DMS53 treated with DMSO at 0.1 percent for 48 hours (cell line): ENCODE results near the gene TOP3B.

ENCODE experiments used
- DNase-seq: peaks from one replicate; lab custom pipeline; 2025; ENCODE audit not compliant: unreplicated experiment; lab: John Stamatoyannopoulos, UW

The TOP3B gene

DNA sequence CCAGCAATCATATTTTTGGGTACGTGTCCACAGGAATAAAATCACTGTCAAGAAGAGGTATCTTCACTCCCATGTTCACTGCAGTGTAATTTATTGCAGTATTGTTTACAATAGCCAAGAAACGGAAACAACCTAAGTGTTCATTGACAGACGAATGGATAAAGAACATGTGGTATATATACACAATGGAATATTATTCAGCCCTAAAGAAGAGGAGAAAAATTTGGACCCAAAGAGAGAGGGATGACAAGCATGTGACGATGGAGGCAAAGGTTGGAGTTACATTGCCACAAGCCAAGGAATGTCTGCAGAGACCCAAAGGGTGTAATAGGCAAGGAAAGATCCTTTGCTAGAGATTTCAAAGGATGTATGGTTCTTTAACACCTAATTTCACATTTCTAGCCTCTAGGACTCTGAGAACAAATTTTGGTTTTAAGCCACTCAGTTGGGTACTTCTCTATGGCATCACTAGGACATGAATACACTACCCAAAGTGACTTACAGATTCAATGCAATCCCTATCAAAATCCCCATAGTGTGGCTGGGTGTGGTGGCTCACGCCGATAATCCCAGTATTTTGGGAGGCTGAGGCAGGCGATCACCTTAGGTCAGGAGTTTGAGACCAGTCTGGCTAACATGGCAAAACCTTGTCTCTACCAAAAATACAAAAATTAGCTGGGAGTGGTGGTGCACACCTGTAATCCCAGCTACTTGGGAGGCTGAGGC, 31.1 kb upstream of the TOP3B start:
- no peak for DNase-seq

DNA sequence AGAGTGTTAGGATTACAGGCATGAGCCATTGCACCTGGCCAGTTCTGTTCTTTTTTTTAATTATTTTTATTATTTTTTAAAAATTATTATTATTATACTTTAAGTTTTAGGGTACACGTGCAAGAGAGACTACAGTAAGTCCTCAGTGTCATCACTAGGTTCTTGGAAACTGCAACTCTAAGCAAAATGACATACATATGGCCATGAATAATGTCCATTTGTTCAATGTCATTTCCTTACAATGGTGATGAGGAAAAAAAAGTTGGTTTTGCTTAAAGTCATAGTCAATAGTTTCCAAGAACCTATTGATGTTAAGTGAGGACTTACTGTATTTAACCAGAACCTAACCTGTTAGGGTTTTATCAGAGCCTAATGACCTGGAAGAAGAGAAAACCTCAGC, 29.4 kb upstream of the TOP3B start:
- no peak for DNase-seq

DNA sequence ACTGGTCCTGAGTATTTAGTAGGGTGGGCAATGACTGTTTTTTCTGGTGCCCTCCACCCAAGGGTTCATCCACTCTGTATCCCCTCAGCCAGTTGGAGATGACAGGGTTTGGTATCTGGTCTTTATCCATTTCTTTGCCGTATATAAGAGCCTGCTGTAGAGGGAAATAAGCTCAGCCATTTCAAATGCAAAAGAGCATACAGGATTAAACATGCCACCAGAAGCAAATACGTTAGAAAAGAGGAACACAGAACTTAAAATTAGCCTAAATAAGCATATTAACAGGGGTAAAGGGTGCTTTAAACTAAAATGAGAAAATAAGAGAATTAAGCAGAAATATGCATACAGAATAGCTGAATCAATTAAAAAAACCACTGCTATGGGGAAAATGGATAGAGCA, 27.8 kb upstream of the TOP3B start:
- DNase-seq = no peak

DNA sequence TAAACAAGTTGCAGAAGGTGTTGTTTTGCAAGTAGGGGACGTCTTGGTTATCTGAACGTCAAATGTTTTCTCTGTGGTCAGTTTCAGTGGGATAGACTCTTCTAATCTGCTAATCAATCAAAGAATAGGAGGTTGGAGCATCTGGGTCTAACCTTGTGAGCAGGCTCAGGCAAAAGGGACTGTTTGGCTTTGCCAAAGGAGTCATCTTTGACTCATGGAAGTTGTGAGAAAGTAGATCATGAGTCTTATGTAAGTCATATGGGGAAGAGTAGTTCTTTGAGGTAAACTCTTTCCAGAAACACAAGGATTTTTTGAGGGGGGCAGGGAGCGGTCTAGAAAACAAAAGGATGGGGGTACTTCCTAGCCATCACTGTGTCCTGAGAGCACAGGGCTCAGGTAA, 27.1 kb upstream of the TOP3B start:
- no peak for DNase-seq

DNA sequence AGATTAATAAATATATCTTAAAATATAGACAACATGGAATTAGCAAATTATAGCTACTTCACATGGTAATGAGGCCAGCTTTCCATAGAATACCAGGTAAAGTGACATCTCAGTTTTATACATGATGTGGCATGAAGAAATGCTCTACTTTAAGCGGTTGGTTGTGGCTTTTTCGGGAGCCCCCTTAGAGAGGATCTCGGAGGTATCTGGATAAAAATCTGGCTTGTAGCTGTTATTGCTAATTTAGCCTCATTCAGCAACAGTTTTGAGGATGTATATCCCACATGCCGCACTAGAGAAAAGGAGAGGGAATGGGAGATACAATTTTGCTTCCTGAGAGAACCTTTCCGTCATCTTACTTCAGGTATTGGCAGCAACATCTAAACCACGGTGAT, 24.0 kb upstream of the TOP3B start:
- DNase-seq = no peak

DNA sequence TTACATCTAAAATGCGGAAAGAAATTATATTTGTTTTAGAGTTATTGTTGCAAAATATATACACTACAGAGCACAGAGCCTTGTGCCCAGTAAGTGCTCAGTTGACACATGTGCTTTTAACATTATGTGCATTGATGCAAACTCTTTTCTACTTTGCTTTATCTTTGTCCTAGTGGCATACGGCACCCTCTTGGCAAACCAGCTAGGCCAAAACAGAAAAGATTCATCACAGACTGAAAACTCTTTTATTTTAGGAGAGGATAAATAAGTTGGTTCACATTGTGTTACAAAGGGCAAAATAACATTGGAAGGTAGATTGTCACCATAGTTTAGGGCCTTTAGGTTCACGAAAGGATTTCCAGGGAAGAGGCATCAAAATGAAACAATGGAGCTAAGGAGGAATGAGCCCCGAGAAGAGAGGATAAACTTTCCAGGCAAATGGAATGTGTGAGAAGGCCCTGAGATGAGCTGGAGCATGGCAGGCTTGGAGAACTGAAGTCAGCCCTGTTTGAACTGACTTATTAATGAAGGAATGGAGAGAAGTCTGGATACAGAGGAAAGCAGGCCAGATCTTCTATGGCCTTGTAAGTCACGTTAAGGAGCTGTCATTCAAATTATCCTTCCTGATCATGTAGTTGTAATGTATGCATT, 23.5 kb upstream of the TOP3B start:
- no peak for DNase-seq

DNA sequence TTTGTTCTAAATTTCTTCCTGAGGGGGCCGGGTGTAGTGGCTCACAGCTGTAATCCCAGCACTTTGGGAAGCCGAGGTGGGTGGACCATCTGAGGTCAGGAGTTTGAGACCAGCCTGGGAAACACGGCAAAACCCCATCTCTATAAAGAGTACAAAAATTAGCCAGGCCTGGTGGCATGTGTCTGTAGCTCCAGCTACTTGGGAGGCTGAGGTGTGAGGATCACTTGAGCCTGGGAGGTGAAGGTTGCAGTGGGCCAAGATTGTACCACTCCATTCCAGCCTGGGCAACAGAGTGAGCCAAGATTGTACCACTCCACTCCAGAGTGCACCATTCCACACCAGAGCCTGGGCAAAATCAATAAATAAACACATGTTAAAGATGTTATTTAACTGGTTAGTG, 20.6 kb upstream of the TOP3B start:
- no peak for DNase-seq

DNA sequence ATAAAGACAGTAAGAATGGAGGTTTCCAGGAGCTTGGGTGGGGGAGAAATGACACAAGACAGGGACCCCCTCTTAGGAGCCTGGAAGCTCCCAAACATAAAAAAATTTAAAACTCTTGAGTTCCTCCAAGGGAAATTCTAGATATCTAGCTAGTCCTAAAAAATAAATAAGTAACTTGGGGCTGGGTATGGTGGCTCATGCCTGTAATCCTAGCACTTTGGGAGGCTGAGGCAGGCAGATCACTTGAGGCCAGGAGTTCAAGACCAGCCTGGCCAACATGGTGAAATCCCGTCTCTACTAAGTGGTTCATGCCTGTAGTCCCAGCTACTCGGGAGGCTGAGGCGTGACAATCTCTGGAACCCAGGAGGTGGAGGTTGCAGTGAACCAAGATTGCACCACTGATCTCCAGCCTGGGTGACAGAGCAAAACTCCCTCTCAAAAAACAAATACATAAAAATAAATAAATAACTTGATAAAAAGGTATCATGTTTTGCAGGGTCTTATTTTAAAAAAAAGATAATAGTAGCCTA, 20.0 kb upstream of the TOP3B start:
- no peak for DNase-seq

DNA sequence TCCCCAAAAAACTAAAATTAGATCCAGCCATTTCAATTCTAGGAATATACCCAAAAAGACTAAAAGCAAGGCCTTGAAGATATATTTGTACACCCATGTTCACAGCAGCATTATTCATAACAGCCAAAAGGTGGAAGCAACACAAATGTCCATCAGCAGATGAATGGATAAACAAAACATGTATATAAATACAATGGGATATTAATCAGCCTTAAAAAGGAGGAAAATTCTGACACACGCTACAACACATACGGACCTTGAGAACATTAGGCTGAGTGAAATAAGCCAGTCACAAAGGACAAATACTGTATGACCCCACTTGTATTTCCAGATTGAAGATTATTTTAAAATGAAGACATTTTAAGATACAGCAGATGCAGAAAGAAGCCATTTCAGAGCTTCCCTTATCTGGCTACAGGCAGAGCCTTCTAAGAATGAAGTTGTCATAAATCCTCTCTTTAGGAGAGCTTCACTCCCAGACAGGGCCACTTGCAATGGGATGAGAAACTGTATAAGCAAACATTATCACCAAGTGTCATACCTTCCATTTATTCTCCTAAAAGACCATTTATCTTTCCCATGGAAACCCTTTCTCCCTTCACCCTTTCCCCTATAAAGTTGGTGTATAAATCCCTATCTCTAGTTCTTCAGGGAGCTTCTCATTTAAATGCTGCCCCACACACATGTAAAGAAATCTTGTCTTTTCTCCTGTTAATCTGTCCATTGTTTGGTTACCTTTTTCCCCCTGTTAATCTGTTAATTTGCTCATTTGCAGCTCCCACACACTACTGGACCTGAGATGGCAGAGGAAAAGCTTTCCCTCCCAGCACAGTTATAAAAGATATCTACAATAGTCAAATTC, 19.3 kb upstream of the TOP3B start:
- DNase-seq = no peak

DNA sequence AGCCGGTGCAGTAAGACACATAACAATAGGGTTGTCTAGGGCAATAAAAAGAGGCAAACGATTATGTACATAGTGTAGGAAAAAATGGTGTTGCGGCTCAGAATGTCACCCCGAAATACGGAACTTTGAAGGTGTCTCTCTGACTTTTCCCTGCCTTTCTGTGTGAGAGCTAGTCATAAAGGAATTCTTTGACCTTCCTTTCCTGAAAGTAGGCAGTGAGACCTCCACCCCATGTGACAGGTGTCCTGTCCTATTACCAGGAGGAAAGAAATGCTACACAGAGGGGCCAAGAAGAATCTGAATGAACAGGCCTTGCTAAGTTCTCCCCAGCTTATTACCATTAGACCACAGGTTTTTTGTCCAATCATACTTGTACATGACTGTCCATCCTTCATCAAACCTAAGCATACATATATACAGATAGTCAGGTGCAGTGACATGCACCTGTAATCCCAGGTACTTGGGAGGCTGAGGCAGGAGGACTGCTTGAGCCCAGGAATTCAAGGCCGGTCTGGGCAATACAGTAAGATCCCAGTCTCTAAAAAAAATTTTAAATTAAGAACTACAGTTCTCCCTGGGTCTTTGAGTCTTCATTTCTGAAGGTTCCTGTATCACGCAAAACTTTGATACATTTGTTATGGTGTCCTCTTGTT, 16.1 kb upstream of the TOP3B start:
- no peak for DNase-seq

DNA sequence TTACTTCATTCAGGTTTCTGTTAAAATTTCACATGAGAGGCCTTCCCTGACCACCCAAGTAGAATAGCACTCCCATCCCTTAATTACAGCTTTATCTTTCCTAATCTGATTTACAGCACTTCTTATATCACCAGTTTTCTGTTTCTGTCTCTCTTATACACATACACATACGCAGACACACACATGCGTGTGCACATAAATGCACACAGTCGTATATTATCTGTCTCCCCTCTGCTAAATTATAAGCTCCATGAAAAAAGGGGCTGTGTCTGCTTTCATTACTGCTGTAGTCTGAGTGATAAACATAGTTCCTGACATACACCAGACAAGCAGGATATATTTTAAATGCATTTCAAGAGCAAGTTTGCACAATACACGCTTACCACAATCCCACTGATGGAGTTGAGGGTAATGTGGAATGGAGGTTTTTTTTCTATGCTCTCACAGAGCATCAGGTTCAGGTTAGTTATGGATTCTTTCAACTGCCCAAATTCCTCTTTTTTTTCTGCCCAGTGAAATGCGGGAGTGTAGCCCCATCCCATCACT, 13.7 kb upstream of the TOP3B start:
- DNase-seq = no peak

DNA sequence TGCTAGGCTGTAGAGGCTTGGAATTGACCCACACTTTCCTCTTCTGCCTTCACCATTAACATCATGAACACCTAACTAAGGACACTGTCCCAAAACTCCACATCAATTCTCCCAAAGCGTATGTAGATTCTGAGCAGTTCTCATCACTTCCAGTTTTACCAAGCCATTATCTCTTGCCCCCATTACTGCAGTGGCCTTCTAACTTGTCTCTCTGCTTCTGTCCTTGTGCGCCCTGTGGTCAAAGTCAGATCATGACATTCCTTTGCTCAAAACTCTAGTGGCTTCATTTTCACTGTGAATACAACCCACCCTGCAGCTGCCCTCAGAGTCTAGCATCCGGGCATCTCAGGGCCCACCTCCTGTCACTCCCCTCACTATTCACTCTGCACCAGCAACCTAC, 13.1 kb upstream of the TOP3B start:
- DNase-seq = no peak

DNA sequence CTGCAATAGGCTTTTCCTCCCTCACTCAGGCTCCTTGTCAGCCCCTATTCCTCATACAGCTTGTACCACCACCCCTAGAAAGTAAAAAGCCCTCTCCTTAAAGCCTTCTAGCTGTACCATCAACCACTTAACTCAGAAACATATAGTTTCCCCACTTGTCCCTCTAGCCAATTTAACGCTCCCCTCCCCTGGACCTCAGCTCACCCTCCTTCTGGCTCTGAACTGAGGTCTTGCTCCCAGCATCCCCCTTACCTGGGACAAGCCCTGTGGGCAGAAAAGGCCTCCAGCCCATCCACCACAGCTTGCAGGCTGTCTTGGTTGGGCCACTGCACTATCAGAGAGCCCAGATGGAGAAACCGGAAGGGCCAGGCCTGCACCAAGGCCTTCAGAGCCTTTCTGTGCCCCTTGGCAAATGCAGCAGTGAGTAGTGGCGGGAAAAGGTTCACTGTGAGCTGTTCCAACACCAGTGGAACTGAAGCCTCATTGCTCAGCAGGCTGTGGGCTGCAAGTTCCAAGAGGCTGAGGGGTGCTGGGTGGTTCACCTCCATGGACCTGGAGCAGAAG, 12.4 kb upstream of the TOP3B start:
- no peak for DNase-seq

DNA sequence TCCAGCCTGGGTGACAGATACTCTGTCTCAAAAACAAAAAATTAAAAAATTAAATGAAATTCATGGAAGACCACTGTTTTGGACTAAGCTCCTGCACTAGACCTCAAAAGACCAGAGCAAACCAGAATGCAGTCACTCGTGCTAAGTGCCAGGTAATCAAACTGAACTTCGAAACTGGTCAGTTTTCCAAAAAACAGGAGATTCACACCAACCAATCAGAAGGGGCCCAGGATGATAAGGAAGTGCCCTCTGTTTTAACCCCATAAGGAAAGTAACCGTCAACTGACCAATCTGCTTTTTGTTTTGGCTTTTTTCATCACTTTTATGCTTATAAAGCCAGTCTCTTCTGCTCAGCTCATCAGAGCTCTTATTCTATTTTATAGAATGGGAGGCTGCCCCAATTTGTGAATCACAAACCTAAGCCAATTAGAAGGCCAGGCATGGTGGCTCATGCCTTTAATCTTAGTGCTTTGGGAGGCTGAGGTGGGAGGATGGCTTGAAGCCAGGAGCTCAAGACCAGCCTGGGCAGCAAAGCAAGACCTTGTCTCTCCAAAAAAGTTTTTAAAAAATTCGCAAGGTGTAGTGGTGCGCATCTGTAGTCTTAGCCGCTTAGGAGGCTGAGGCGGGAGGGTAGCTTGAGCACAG, 10.1 kb upstream of the TOP3B start:
- DNase-seq = no peak

DNA sequence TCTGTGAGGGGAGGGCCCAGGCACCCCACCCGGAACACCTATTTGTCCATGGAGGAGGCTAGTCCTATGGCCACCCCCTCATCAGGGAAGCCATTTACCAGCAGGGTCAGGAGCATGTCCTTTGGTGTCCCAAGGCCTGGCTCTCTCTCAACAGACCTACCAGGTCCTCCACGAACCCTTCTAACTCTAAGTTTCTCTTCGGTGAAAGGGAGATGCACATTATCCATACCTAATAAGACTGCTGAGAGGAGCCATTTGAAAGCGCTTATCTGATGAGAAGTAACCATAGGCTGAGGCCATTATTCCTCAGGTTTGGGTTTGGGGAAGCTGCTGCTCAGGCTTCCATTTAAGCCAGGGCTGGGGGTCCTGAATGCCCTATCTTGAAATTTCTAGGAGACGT, 9.2 kb upstream of the TOP3B start:
- DNase-seq = no peak

DNA sequence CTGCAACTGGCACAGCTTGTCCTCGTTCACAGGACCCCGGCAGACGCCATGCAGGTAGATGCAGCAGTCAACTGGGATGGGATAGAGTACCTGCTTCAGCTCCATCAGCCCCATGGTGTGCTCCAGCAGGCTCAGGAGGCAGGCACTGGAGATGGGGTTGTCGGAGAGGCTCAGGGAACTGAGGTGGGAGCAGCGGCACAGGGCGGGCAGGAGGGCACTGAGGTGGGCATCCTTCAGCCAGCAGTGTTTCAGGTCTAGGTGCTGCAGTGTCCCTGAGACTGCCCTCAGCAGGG, 8.7 kb upstream of the TOP3B start:
- DNase-seq = no peak

DNA sequence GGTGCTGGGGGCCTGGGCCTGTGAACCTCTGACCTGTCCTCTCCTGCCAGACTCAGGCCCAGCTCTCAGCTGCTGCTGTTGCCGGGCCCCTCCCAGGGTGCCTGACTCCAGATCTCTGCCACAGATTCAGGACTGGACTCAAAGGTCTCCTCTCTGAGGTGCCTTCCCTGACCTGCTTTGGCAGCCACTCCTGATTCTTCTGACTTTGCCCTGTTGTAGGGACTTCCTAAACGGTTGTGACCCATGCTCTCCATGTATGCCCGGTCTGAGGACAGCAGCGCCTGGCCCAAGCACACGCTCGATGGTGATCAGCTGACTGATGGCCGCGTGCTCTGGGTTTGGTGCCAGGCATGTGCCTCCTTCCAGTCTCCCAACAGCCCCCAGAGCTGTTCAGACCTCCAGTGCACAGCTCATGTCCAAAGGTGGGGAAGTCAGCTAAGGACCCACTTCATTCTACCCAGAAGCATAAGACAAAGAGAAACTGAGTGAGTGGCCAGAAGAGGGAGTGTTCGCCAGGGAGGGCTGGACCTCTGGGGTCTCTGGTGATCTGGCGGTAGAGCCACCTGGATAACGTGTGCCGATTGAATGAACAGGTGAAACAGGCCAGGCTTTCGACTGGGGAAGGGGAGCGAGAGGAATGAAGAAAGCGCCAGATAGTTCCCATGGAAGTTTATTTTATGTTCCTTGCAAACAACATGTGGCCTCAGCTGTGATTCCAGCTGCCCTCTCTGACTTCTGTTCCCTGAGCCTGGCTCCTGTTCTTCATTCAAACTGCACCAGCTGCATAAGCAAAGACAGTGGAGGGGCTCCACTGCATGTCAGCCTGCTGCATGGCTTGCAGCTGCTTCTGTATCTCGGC, 8.1 kb upstream of the TOP3B start:
- no peak for DNase-seq

DNA sequence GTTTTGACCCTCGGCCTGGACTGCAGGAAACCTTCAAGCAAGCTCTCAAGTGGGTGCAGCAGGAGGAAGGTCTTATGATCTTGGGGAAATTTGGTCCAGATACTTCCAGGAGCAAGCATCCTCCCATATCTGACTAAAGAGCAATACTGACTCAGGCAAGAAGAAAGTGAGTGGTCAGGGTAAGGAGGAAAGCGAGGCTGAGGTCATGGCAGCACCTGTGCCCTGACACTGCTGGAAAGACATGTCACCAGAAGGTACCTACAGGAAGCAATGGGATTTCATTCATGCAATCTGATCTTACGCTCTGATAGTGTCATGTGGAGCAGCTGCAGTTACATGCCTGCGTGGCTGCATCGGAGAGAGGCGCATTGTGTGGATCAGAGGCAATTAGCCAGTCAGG, 6.5 kb upstream of the TOP3B start:
- DNase-seq = no peak

DNA sequence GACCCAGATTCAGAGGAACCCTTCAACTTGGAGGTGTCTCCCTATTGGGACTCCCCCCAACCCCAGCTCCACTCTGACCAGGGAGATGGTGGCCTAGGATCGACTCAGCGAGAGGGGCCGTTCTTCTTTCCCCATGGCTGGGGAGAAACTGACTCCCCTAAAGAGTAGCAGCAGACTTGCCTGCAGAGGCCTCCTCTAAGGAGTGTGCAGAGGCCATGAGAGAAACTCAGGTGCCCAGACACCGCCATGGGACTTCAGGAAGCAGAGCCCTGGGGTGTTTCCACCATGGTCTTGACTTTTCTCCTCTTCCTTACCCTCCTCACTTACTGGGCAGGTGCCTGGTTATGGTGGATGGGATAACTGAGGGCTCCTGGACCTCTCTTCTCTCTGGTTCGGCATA, 2.6 kb upstream of the TOP3B start:
- DNase-seq = no peak

DNA sequence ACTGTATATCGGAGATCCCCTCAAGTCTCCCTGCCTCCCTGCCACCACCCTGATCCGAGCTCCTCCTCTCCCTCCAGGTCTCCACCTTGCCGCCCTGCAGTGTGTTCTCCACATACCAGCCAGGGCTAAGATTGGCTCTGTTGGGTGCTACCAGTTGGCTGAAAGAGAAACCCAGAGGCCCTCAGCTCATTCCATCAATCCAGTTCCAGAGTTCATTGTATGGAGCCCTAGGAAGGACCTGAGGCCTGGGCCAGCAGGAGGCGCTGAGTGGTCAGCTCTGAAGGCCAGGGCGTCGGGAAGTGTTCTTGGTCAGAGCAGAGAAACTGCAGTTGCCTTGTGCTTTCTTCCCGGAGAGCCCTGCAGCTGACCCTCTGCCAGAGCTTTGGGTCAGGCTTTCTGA, 2.2 kb upstream of the TOP3B start:
- no peak for DNase-seq
